ENCODE results near the gene MLLT11. TPM values are rescaled to one million over a fixed set of nuclear protein-coding genes. Genes with fewer than 3 reads are reported as not detected.

Gene MLLT11
- total RNA-seq, 2 experiments from 2014 or later = 4.2 to 4.8 TPM

DNA sequence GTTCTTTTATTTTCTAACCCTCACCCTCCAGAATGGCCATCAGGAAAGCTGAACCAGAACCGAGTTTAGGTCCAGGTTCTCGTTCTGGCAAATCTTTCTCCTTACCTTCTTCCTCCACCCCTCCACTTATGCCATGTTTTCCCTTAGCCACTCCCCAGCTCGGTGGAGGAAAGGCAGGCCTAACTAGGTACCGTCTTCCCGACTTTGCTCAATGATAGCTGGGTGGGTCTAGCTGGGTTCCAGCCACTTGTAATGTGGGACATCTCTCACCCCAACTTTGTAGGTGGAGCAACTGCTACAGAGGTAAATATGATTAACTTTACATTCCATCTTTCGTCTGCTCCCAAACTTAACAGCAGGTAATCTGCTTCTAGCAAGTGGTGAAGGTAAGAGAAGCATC lies 23.2 kb upstream of the MLLT11 start:
- Mint-ChIP-seq H3K27me3 (no peaks in the 10 kb centered on the region), H3K27ac (no peak overlapping the region), H3K4me1 (ENCODE audit: low read depth) (no peaks in the 10 kb centered on the region), H3K4me3 (no peak overlapping the region), H3K36me3 (ENCODE audit: low read depth) (peaks cover 2% of the 10 kb centered on the region), H3K9me3 (no peaks in the 10 kb centered on the region)
- ATAC-seq = no peak
- CTCF ChIA-PET = interaction anchor here (1.0 to 3.2 kb wide), 3 partner anchors 11 to 13 kb away, joined by 3 to 15 read pairs (median 4); partner anchors contain the start of gene C1orf56
- DNase-seq = no peak
- TF ChIP-seq, protein P1, sequence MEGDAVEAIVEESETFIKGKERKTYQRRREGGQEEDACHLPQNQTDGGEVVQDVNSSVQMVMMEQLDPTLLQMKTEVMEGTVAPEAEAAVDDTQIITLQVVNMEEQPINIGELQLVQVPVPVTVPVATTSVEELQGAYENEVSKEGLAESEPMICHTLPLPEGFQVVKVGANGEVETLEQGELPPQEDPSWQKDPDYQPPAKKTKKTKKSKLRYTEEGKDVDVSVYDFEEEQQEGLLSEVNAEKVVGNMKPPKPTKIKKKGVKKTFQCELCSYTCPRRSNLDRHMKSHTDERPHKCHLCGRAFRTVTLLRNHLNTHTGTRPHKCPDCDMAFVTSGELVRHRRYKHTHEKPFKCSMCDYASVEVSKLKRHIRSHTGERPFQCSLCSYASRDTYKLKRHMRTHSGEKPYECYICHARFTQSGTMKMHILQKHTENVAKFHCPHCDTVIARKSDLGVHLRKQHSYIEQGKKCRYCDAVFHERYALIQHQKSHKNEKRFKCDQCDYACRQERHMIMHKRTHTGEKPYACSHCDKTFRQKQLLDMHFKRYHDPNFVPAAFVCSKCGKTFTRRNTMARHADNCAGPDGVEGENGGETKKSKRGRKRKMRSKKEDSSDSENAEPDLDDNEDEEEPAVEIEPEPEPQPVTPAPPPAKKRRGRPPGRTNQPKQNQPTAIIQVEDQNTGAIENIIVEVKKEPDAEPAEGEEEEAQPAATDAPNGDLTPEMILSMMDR (IDR thresholded peaks at IDR 0.05) = no peak
- POLR2A ChIA-PET = interaction anchor here (0.7 to 1.5 kb wide), 2 partner anchors 9 to 31 kb away, joined by 3 to 5 read pairs; partner anchors contain the start of gene MINDY1
- intact Hi-C loops (cut with micrococcal nuclease) = no loop called here

DNA sequence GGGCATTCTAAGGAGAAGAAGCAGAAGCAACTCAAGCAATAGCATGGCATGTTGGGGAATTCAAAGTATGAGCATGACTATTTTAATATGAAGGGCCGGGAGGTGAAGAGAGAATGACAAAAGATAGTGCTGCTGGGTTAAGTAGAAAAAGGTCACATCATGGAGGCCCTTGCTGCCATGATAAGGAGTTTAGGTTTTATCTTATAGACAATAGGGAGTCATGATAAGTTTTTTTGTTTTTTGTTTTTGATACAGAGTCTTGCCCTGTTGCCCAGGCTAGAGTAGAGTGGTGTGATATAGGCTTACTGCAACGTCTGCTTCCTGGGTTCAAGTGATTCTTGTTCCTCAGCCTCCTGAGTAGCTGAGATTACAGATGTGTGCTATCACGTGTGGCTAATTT lies 20.7 kb upstream of the MLLT11 start:
- DNase-seq (no peak), ATAC-seq (no peak)
- Mint-ChIP-seq H3K36me3 (ENCODE audit: low read depth) (no peaks in the 10 kb centered on the region), H3K4me1 (ENCODE audit: low read depth) (peaks cover 6% of the 10 kb centered on the region), H3K9me3 (no peaks in the 10 kb centered on the region), H3K27me3 (no peaks in the 10 kb centered on the region), H3K4me3 (no peak overlapping the region), H3K27ac (no peak overlapping the region)
- ChIA-PET CTCF (interaction anchor here (2.3 kb wide), 1 partner anchor 15 kb away, joined by 7 read pairs; no protein-coding TSS in a partner anchor), POLR2A (interaction anchor here (0.6 kb wide), 1 partner anchor 14 kb away, joined by 4 read pairs; no protein-coding TSS in a partner anchor)
- intact Hi-C loops (cut with micrococcal nuclease) = no loop called here
- TF ChIP-seq, protein P1 (IDR thresholded peaks at IDR 0.05) = no peak

DNA sequence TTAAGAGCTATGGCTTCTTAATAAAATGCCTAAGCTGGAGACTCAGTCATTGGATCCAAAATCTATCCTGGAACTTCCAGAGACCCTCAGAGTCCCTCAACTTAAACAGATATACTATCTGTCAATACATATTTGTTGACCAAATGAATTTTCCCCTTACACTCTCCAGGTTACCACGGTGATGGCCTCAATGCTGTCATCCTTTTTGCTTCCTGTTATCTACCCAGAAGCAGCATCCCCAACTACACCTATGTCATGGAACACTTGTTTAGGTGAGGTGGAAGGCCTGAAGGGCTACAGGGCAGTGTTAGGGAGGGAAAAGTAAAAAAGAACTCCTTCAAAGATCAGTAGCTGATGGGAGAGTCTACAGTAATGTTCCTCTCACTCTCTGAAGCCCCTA lies 17.0 kb upstream of the MLLT11 start:
- intact Hi-C loops (cut with micrococcal nuclease) = no loop called here
- Mint-ChIP-seq H3K9me3 (no peaks in the 10 kb centered on the region), H3K4me1 (ENCODE audit: low read depth) (peaks cover 24% of the 10 kb centered on the region), H3K4me3 (no peak overlapping the region), H3K36me3 (ENCODE audit: low read depth) (no peaks in the 10 kb centered on the region), H3K27ac (no peak overlapping the region), H3K27me3 (no peaks in the 10 kb centered on the region)
- ATAC-seq (no peak), DNase-seq (peak; percentile 56)
- POLR2A ChIA-PET = interaction anchor here (0.6 to 1.4 kb wide), 8 partner anchors 10 to 194 kb away, joined by 3 to 4 read pairs (median 3); partner anchors contain the start of gene CDC42SE1
- CTCF ChIA-PET = interaction anchor here (0.6 to 6.5 kb wide), 5 partner anchors 8 to 63 kb away, joined by 3 to 56 read pairs (median 3); partner anchors contain the start of gene MINDY1
- TF ChIP-seq, protein P1 (IDR thresholded peaks at IDR 0.05) = no peak

DNA sequence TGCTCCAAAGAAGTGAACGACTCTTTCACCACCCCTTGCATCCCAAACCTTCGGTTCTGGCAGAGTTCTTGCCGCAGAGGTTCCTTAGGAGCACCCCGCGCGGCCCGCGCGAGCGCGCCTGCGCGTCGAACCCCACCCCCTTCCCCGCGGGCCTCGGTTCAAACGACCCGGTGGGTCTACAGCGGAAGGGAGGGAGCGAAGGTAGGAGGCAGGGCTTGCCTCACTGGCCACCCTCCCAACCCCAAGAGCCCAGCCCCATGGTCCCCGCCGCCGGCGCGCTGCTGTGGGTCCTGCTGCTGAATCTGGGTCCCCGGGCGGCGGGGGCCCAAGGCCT lies 12.6 kb upstream of the MLLT11 start, which contains the start of gene C1orf56:
TSS of gene C1orf56 (plus strand) at position 161 of the 334 bp plus-strand sequence. CDS start at position 258, 97 bp downstream.
- Mint-ChIP-seq H3K4me3 (peak within 1 kb of the TSS; percentile 83), H3K4me1 (ENCODE audit: low read depth) (peaks cover 52% of the 10 kb centered on the region), H3K27ac (peak within 1 kb of the TSS; percentile 82), H3K27me3 (no peaks in the 10 kb centered on the region), H3K36me3 (ENCODE audit: low read depth) (peaks cover 24% of the 10 kb centered on the region), H3K9me3 (no peaks in the 10 kb centered on the region)
- DNase-seq (peak; percentile 62), ATAC-seq (peak; percentile 74)
- intact Hi-C loops (cut with micrococcal nuclease) = no loop called here
- CTCF ChIA-PET = interaction anchor here (0.8 to 6.5 kb wide), 13 partner anchors 10 to 109 kb away, joined by 3 to 56 read pairs (median 4); partner anchors contain the start of genes BNIPL, CDC42SE1, MLLT11 and TNFAIP8L2
- POLR2A ChIA-PET = interaction anchor here (1.2 to 4.0 kb wide), 6 partner anchors 9 to 109 kb away, joined by 4 to 22 read pairs (median 6); partner anchors contain the start of genes CDC42SE1, MLLT11 and TNFAIP8L2
- TF ChIP-seq, protein P1 (IDR thresholded peaks at IDR 0.05) = no peak

All from activated CD8-positive, alpha-beta T cell treated with anti-CD3 and anti-CD28 coated beads for 36 hours (primary cell).